ENCODE results near the gene EFL1. TPM values are rescaled to one million over a fixed set of nuclear protein-coding genes. Genes with fewer than 3 reads are reported as not detected.
"Not testable (repeated sequence)": the region's sequence is repeated elsewhere in the genome, so short reads cannot be mapped to it uniquely, and the experiment has no call there.

EFL1 gene
- total RNA-seq, 1 experiment from 2014 or later = 17.2 TPM

GRCh38 chr15:82192394-82192793 is 70.1 kb downstream of the EFL1 start:
- H3K27me3 ChIP-seq (ENCODE audit: insufficient read depth, low read depth); intact Hi-C loops (cut with micrococcal nuclease; ENCODE audit: unreplicated experiment); H3K36me3 ChIP-seq (ENCODE audit: low read depth); H3K27ac ChIP-seq; H3K4me1 ChIP-seq (replicated peaks; ENCODE audit: insufficient read depth); H3F3A ChIP-seq (ENCODE audit: insufficient read depth, low read depth); POLR2A ChIA-PET (ENCODE audit: unreplicated experiment); BruUV-seq (replicated peaks); H3K9me3 ChIP-seq (ENCODE audit: insufficient read depth, low read depth); H3K79me2 ChIP-seq (ENCODE audit: low read depth); H3K4me3 ChIP-seq; H4K20me1 ChIP-seq (ENCODE audit: insufficient read depth); CTCF ChIA-PET; DNase-seq; H3K4me2 ChIP-seq; H3K9me2 ChIP-seq (ENCODE audit: insufficient read depth); H2AFZ ChIP-seq: not testable (repeated sequence)

DNA sequence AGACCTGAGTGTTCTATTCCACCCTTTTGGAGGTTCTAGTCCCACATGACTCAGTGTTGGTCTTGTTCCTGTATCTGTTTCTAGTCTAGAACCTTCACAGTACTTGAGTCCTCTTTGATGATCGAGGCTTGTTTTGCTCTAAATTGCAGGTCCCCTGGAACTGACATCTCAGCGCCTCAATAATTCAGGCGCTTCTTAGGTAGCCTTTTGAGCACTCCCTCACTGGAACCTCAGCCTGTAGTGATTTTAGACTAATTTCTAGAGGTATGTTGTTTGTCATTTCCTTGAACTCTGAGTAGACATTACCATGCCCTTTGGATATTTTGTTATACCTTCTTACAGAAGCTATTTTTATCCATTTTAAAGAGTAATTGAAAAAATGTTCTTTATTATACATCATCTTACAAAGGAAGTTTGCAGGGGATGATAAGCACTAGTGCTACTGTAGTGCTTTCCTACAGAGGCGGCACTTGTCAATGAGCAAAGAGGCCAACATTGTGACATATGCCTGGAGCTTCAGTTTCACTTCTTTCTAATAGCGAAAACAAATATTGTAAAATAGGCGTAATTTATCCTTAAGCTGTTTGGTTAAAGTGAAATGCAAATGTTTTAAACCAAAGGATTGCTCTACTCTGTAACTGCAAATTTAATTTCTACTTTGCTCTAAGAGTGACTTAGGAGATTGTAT is 75.7 kb downstream of the EFL1 start:
- H2AFZ ChIP-seq = no peak overlapping the region
- no peak overlapping the region for H3K4me3 ChIP-seq
- H4K20me1 ChIP-seq (ENCODE audit: insufficient read depth) = no peaks in the 10 kb centered on the region; the same call in 1 of the 2 replicates
- no peaks in the 10 kb centered on the region for H3K36me3 ChIP-seq (ENCODE audit: low read depth)
- no peaks in the 10 kb centered on the region for H3F3A ChIP-seq (ENCODE audit: insufficient read depth, low read depth)
- no peaks in the 10 kb centered on the region for H3K27me3 ChIP-seq (ENCODE audit: insufficient read depth, low read depth)
- no peaks in the 10 kb centered on the region for H3K9me3 ChIP-seq (ENCODE audit: insufficient read depth, low read depth)
- CTCF ChIA-PET = no interaction called here
- BruUV-seq (replicated peaks) = no TSS peak
- no peak for TF ChIP-seq EZH2 (IDR thresholded peaks at IDR 0.05; ENCODE audit: low read depth)
- TF ChIP-seq, protein P1, sequence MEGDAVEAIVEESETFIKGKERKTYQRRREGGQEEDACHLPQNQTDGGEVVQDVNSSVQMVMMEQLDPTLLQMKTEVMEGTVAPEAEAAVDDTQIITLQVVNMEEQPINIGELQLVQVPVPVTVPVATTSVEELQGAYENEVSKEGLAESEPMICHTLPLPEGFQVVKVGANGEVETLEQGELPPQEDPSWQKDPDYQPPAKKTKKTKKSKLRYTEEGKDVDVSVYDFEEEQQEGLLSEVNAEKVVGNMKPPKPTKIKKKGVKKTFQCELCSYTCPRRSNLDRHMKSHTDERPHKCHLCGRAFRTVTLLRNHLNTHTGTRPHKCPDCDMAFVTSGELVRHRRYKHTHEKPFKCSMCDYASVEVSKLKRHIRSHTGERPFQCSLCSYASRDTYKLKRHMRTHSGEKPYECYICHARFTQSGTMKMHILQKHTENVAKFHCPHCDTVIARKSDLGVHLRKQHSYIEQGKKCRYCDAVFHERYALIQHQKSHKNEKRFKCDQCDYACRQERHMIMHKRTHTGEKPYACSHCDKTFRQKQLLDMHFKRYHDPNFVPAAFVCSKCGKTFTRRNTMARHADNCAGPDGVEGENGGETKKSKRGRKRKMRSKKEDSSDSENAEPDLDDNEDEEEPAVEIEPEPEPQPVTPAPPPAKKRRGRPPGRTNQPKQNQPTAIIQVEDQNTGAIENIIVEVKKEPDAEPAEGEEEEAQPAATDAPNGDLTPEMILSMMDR (conservative IDR thresholded peaks at IDR 0.05) = no peak
- H3K79me2 ChIP-seq (ENCODE audit: low read depth) = no peaks in the 10 kb centered on the region
- intact Hi-C loops (cut with micrococcal nuclease; ENCODE audit: unreplicated experiment) = no loop called here
- H3K9me2 ChIP-seq (ENCODE audit: insufficient read depth) = no peaks in the 10 kb centered on the region
- no peak overlapping the region for H3K4me2 ChIP-seq
- no peak overlapping the region for H3K27ac ChIP-seq
- no peak for DNase-seq
- H3K4me1 ChIP-seq (replicated peaks; ENCODE audit: insufficient read depth) = no peaks in the 10 kb centered on the region
- POLR2A ChIA-PET (ENCODE audit: unreplicated experiment) = interaction anchor here (0.6 kb wide), 1 partner anchor 27 kb away, joined by 6 read pairs; no protein-coding TSS in a partner anchor

GRCh38 chr15:82186161-82186560 is 76.4 kb downstream of the EFL1 start:
- no peaks in the 10 kb centered on the region; the same call in 1 of the 2 replicates for H4K20me1 ChIP-seq (ENCODE audit: insufficient read depth)
- H3K4me3 ChIP-seq = no peak overlapping the region
- H3K27me3 ChIP-seq (ENCODE audit: insufficient read depth, low read depth) = no peaks in the 10 kb centered on the region
- no peaks in the 10 kb centered on the region for H3K4me1 ChIP-seq (replicated peaks; ENCODE audit: insufficient read depth)
- H3K4me2 ChIP-seq = no peak overlapping the region
- intact Hi-C loops (cut with micrococcal nuclease; ENCODE audit: unreplicated experiment) = no loop called here
- H3K36me3 ChIP-seq (ENCODE audit: low read depth) = no peaks in the 10 kb centered on the region
- POLR2A ChIA-PET (ENCODE audit: unreplicated experiment) = no interaction called here
- no peaks in the 10 kb centered on the region for H3K79me2 ChIP-seq (ENCODE audit: low read depth)
- no peak for DNase-seq
- H3K27ac ChIP-seq = no peak overlapping the region
- TF ChIP-seq, protein P1 (conservative IDR thresholded peaks at IDR 0.05) = no peak
- no peak for TF ChIP-seq EZH2 (IDR thresholded peaks at IDR 0.05; ENCODE audit: low read depth)
- no TSS peak for BruUV-seq (replicated peaks)
- H3K9me2 ChIP-seq (ENCODE audit: insufficient read depth) = no peaks in the 10 kb centered on the region
- CTCF ChIA-PET = no interaction called here
- no peaks in the 10 kb centered on the region for H3K9me3 ChIP-seq (ENCODE audit: insufficient read depth, low read depth)
- H2AFZ ChIP-seq = no peak overlapping the region
- H3F3A ChIP-seq (ENCODE audit: insufficient read depth, low read depth) = no peaks in the 10 kb centered on the region

- DNase-seq = no peak
- Histone ChIP-seq H3K36me3 (ENCODE audit: low read depth) (no peaks in the 10 kb centered on the region), H4K20me1 (ENCODE audit: insufficient read depth) (no peaks in the 10 kb centered on the region; the same call in 1 of the 2 replicates), H3K79me2 (ENCODE audit: low read depth) (no peaks in the 10 kb centered on the region), H3K27me3 (ENCODE audit: insufficient read depth, low read depth) (no peaks in the 10 kb centered on the region), H3F3A (ENCODE audit: insufficient read depth, low read depth) (no peaks in the 10 kb centered on the region), H3K4me1 (replicated peaks; ENCODE audit: insufficient read depth) (no peaks in the 10 kb centered on the region), H3K9me3 (ENCODE audit: insufficient read depth, low read depth) (no peaks in the 10 kb centered on the region), H3K4me2 (no peak overlapping the region), H3K4me3 (no peak overlapping the region), H3K9me2 (ENCODE audit: insufficient read depth) (no peaks in the 10 kb centered on the region), H2AFZ (no peak overlapping the region), H3K27ac (no peak overlapping the region)
- intact Hi-C loops (cut with micrococcal nuclease; ENCODE audit: unreplicated experiment) = no loop called here
- no TSS peak for BruUV-seq (replicated peaks)
- ChIA-PET CTCF (no interaction called here), POLR2A (ENCODE audit: unreplicated experiment) (no interaction called here)
- TF ChIP-seq, protein P1 (conservative IDR thresholded peaks at IDR 0.05) = no peak
- no peak for TF ChIP-seq EZH2 (IDR thresholded peaks at IDR 0.05; ENCODE audit: low read depth)
Observed at GRCh38 chr15:82184776-82185175, 77.8 kb downstream of the EFL1 start.
